DMS153 (cell line): ENCODE measurements around the gene CIROP.
"Not testable (repeated sequence)": the region's sequence is repeated elsewhere in the genome, so short reads cannot be mapped to it uniquely, and the experiment has no call there.

Experiments used
- DNase-seq: peaks from one replicate; lab custom pipeline; 2025; lab: John Stamatoyannopoulos, UW

CIROP gene

GRCh38 chr14:23113431-23114119, 8.8 kb upstream of the CIROP start:
- no peak for DNase-seq

- DNase-seq = no peak
These were observed 7.8 kb upstream of the CIROP start for GRCh38 chr14:23112359-23113178.

- no peak for DNase-seq
These were observed 6.0 kb upstream of the CIROP start for GRCh38 chr14:23110579-23111365.

- no peak for DNase-seq
These were observed 5.0 kb upstream of the CIROP start for GRCh38 chr14:23109769-23110168.

GRCh38 chr14:23108169-23108568, 3.4 kb upstream of the CIROP start:
- DNase-seq = not testable (repeated sequence)

- DNase-seq = not testable (repeated sequence)
These were observed 2.8 kb upstream of the CIROP start for GRCh38 chr14:23107620-23108019.

- DNase-seq = no peak
These were observed 1.9 kb upstream of the CIROP start for GRCh38 chr14:23106747-23107045.

GRCh38 chr14:23105348-23105824, 597 bp upstream of the CIROP start:
- no peak for DNase-seq

- no peak for DNase-seq
These were observed 659 bp downstream of the CIROP start for GRCh38 chr14:23104070-23104590.

- no peak for DNase-seq
These were observed 1.2 kb downstream of the CIROP start for GRCh38 chr14:23103581-23103980.

- no peak for DNase-seq
These were observed 2.0 kb downstream of the CIROP start for GRCh38 chr14:23102801-23103200.

GRCh38 chr14:23101986-23102625, 2.7 kb downstream of the CIROP start:
- DNase-seq = no peak

- DNase-seq = no peak
These were observed 3.4 kb downstream of the CIROP start for GRCh38 chr14:23101213-23101970.

- DNase-seq = no peak
These were observed 5.5 kb downstream of the CIROP start for GRCh38 chr14:23099212-23099861.

- no peak for DNase-seq
These were observed 7.0 kb downstream of the CIROP start for GRCh38 chr14:23097786-23098185.

GRCh38 chr14:23095196-23096108, 9.3 kb downstream of the CIROP start, which contains the start of gene C14orf119:
Gene C14orf119, plus strand, starts transcription at chr14:23095505. Its CDS starts 2,154 bp downstream, at chr14:23097659.
- no peak for DNase-seq

GRCh38 chr14:23094666-23095195, 10.1 kb downstream of the CIROP start, which contains the start of gene ACIN1:
Gene ACIN1, minus strand, starts transcription at chr14:23095136. Its CDS starts 24 bp downstream, at chr14:23095112.
- DNase-seq = no peak

GRCh38 chr14:23093991-23094665, 10.7 kb downstream of the CIROP start:
- no peak for DNase-seq
